Measurements from ENCODE around the gene DUSP19.

DUSP19 gene

GRCh38 chr2:183069174-183069573, 9.4 kb upstream of the DUSP19 start:
- H3F3A ChIP-seq (ENCODE audit: insufficient read depth, low read length), result no peaks in the 10 kb centered on the region
- H3K4me1 ChIP-seq (ENCODE audit: insufficient read depth, low read length, severe bottlenecking), result no peaks in the 10 kb centered on the region
- TF ChIP-seq EZH2 (IDR thresholded peaks at IDR 0.05; ENCODE audit: borderline replicate concordance, low read length), result no peak
- TF ChIP-seq, protein P1, sequence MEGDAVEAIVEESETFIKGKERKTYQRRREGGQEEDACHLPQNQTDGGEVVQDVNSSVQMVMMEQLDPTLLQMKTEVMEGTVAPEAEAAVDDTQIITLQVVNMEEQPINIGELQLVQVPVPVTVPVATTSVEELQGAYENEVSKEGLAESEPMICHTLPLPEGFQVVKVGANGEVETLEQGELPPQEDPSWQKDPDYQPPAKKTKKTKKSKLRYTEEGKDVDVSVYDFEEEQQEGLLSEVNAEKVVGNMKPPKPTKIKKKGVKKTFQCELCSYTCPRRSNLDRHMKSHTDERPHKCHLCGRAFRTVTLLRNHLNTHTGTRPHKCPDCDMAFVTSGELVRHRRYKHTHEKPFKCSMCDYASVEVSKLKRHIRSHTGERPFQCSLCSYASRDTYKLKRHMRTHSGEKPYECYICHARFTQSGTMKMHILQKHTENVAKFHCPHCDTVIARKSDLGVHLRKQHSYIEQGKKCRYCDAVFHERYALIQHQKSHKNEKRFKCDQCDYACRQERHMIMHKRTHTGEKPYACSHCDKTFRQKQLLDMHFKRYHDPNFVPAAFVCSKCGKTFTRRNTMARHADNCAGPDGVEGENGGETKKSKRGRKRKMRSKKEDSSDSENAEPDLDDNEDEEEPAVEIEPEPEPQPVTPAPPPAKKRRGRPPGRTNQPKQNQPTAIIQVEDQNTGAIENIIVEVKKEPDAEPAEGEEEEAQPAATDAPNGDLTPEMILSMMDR (IDR thresholded peaks at IDR 0.05; ENCODE audit: low read length), result no peak
- H3K9ac ChIP-seq (ENCODE audit: low read length), result no peak overlapping the region
- H2AFZ ChIP-seq (ENCODE audit: low read length), result no peak overlapping the region
- no peak overlapping the region for H3K4me3 ChIP-seq (ENCODE audit: low read depth, low read length, poor library complexity, severe bottlenecking)
- H3K79me2 ChIP-seq (ENCODE audit: insufficient read depth, low read length), result no peaks in the 10 kb centered on the region
- no peak overlapping the region for H3K27ac ChIP-seq (ENCODE audit: low read depth, low read length, poor library complexity, severe bottlenecking)
- peaks cover 6% of the 10 kb centered on the region; the same call in 1 of the 2 replicates for H3K9me3 ChIP-seq (ENCODE audit: low read length)
- no peaks in the 10 kb centered on the region for H3K36me3 ChIP-seq (ENCODE audit: insufficient read depth, low read length)
- no peak overlapping the region for H3K4me2 ChIP-seq (ENCODE audit: low read length)
- no peaks in the 10 kb centered on the region for H4K20me1 ChIP-seq (ENCODE audit: insufficient read depth, low read length)
- no peaks in the 10 kb centered on the region for H3K9me2 ChIP-seq (ENCODE audit: low read depth, low read length)
- no peaks in the 10 kb centered on the region for H3K27me3 ChIP-seq (ENCODE audit: insufficient read depth, low read length)

- no peaks in the 10 kb centered on the region for H3K4me1 ChIP-seq (ENCODE audit: insufficient read depth, low read length, severe bottlenecking)
- TF ChIP-seq EZH2 (IDR thresholded peaks at IDR 0.05; ENCODE audit: borderline replicate concordance, low read length), result no peak
- TF ChIP-seq, protein P1 (IDR thresholded peaks at IDR 0.05; ENCODE audit: low read length), result no peak; the same call in 1 of the 2 replicates
- no peaks in the 10 kb centered on the region for H3F3A ChIP-seq (ENCODE audit: insufficient read depth, low read length)
- no peak overlapping the region for H3K9ac ChIP-seq (ENCODE audit: low read length)
- no peak overlapping the region for H3K27ac ChIP-seq (ENCODE audit: low read depth, low read length, poor library complexity, severe bottlenecking)
- H3K36me3 ChIP-seq (ENCODE audit: insufficient read depth, low read length), result no peaks in the 10 kb centered on the region
- H3K9me2 ChIP-seq (ENCODE audit: low read depth, low read length), result no peaks in the 10 kb centered on the region
- H3K4me3 ChIP-seq (ENCODE audit: low read depth, low read length, poor library complexity, severe bottlenecking), result no peak overlapping the region
- H4K20me1 ChIP-seq (ENCODE audit: insufficient read depth, low read length), result no peaks in the 10 kb centered on the region
- no peak overlapping the region for H2AFZ ChIP-seq (ENCODE audit: low read length)
- no peaks in the 10 kb centered on the region for H3K27me3 ChIP-seq (ENCODE audit: insufficient read depth, low read length)
- no peak overlapping the region for H3K4me2 ChIP-seq (ENCODE audit: low read length)
- H3K79me2 ChIP-seq (ENCODE audit: insufficient read depth, low read length), result no peaks in the 10 kb centered on the region
- peaks cover 6% of the 10 kb centered on the region; the same call in 1 of the 2 replicates for H3K9me3 ChIP-seq (ENCODE audit: low read length)
These were observed 7.4 kb upstream of the DUSP19 start for GRCh38 chr2:183070942-183071844.

GRCh38 chr2:183072177-183072576, 6.4 kb upstream of the DUSP19 start:
- no peak overlapping the region for H3K4me3 ChIP-seq (ENCODE audit: low read depth, low read length, poor library complexity, severe bottlenecking)
- H3F3A ChIP-seq (ENCODE audit: insufficient read depth, low read length), result no peaks in the 10 kb centered on the region
- TF ChIP-seq, protein P1 (IDR thresholded peaks at IDR 0.05; ENCODE audit: low read length), result no peak
- TF ChIP-seq EZH2 (IDR thresholded peaks at IDR 0.05; ENCODE audit: borderline replicate concordance, low read length), result no peak
- no peaks in the 10 kb centered on the region for H3K27me3 ChIP-seq (ENCODE audit: insufficient read depth, low read length)
- peaks cover 6% of the 10 kb centered on the region; the same call in 1 of the 2 replicates for H3K9me3 ChIP-seq (ENCODE audit: low read length)
- no peak overlapping the region for H2AFZ ChIP-seq (ENCODE audit: low read length)
- H3K36me3 ChIP-seq (ENCODE audit: insufficient read depth, low read length), result no peaks in the 10 kb centered on the region
- no peaks in the 10 kb centered on the region for H4K20me1 ChIP-seq (ENCODE audit: insufficient read depth, low read length)
- H3K9ac ChIP-seq (ENCODE audit: low read length), result no peak overlapping the region
- H3K4me1 ChIP-seq (ENCODE audit: insufficient read depth, low read length, severe bottlenecking), result no peaks in the 10 kb centered on the region
- H3K9me2 ChIP-seq (ENCODE audit: low read depth, low read length), result no peaks in the 10 kb centered on the region
- H3K79me2 ChIP-seq (ENCODE audit: insufficient read depth, low read length), result no peaks in the 10 kb centered on the region
- no peak overlapping the region for H3K27ac ChIP-seq (ENCODE audit: low read depth, low read length, poor library complexity, severe bottlenecking)
- H3K4me2 ChIP-seq (ENCODE audit: low read length), result no peak overlapping the region
